22Rv1 (cell line): ENCODE results near the gene TP73.

Experiments
- CTCF ChIP-seq: fragments of 450-650 bp; IDR thresholded peaks from 2 replicates; pipeline ENCODE4 v1.5.1; 2017; ENCODE audit warnings: mild to moderate bottlenecking
- ZFX ChIP-seq: fragments of 450-650 bp; IDR thresholded peaks from 2 replicates; pipeline ENCODE4 v1.6.1; 2017; ENCODE audit warnings: antibody characterized with exemption, borderline replicate concordance

DNA sequence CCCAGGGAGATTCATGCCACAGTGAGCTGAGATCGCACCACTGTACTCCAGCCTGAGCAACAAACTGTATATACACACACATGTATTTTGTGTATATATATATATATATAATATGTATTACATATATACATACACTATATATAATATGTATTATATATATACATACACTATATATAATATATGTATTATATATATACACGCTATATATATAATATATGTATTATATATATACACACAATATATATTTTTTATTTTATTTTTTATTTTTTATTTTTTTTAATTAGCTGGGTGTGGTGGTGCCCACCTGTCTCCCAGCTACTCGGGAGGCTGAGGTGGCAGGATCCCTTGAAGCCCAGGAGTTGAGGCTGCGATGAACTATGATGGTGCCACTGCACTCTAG, 9.3 kb downstream of the TP73 start:
- TF ChIP-seq CTCF (no peak), ZFX (no peak)
